ENCODE measurements around the gene EVI5L.

- no peak for TF ChIP-seq CTCF (IDR thresholded peaks at IDR 0.05)
- TF ChIP-seq POLR2A (IDR thresholded peaks at IDR 0.05), result no peak
Observed at GRCh38 chr19:7877249-7877836, 47.3 kb downstream of the EVI5L start.
